COLO668 (cell line): ENCODE measurements around the gene FER.
"Not testable (repeated sequence)": the region's sequence is repeated elsewhere in the genome, so short reads cannot be mapped to it uniquely, and the experiment has no call there.

Experiments used
- DNase-seq: peaks from one replicate; lab custom pipeline; 2025; ENCODE audit not compliant: unreplicated experiment; lab: John Stamatoyannopoulos, UW

The FER gene

DNA sequence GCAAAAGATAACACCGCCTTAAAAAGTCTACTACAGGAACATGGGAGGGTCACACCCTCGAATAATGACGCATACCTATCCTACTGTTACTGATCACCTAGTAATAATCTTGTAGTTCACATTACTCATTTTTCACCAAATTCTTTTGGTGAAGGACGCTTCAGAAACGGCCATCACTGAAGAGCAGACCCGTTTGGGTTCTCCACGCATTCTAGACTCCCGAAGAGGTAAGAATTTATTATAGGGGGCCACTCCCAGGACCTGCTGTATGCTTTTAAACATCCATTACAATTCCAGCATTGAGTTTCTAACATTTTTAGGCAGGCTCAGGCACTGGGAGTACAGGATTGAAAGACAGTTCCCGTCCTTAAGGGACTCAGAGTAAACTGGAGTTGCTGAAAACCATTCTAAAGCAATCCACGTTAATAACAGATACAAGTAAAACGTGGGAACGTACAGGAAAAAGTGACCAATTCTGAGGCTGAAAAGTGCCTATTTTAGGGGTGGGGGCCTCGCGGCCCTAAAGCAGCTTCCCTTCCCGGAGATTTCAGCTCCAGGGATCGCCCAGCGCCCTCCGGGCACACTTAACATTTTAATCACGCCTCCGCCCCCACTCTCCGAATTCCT, at the start of gene FER:
FER (plus strand) TSS at position 124 of the 627 bp plus-strand sequence. CDS start 50,286 bp downstream, outside the sequence.
- DNase-seq: no peak

DNA sequence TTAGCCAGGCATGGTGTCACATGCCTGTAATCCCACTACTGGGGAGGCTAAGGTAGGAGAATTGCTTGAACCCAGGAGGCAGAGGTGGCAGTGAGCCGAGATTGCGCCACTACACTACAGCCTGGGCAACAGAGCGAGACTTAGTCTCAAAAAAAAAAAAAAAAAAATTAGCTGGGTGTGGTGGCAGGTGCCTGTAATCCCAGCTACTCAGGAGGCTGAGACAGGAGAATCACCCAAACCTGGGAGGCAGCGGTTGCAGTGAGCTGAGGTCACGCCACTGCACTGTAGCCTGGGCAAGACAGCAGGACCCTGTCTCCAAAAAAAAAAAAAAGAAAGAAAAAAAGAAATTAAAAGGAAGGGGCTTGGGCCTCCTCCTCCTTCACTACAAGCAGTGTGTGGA, 47.3 kb upstream of the FER start:
- not testable (repeated sequence) for DNase-seq

DNA sequence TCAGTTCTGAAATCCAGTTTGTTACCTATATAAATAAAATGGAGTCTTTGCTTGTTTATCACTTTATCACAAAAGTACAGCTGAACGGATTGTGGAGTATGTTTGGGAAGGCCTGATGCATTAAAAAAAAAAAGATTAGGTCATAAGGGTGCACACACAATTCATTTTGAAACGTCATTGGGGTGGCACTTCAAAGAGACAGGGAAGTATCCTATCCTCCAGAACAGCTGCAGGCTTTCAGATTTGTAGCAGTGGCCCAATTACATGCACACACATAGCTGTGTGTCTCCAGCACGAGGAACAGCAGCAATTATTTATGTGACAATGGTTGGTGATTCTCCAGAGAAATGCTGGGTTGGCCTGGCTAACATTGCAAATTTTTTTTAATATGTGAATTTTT, 46.8 kb upstream of the FER start:
- no peak for DNase-seq

- DNase-seq: no peak
Observed at GRCh38 chr5:108702546-108702945, 45.2 kb upstream of the FER start.

GRCh38 chr5:108703313-108703712, 44.4 kb upstream of the FER start:
- no peak for DNase-seq

DNA sequence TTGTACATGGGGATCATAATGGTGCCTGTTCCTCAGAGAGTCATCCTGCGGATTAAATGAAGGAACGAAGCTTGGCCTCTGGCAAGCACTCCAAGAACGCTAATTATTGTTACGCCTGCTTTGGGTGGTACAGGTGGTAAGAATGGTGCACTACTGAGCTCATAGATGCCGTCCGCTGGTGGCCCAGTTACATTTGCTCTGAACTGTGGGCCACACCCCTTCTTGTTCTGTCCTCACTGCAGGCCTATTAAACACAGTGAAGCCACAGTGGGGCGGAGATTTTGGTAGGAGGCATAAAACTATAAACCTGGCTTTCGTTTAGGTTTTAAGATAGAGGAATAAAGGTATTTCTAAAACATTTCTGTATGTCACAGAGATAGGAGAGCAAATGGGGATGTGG, 40.6 kb upstream of the FER start:
- no peak for DNase-seq

GRCh38 chr5:108711898-108712297, 35.8 kb upstream of the FER start:
- DNase-seq: no peak

- no peak for DNase-seq
Observed at GRCh38 chr5:108715408-108715807, 32.3 kb upstream of the FER start.

- no peak for DNase-seq
Observed at GRCh38 chr5:108720391-108720790, 27.3 kb upstream of the FER start.

- DNase-seq: peak; percentile 0
Observed at GRCh38 chr5:108726446-108727235, 21.1 kb upstream of the FER start.

- DNase-seq: peak; percentile 4
Observed at GRCh38 chr5:108727236-108727650, 20.5 kb upstream of the FER start.

DNA sequence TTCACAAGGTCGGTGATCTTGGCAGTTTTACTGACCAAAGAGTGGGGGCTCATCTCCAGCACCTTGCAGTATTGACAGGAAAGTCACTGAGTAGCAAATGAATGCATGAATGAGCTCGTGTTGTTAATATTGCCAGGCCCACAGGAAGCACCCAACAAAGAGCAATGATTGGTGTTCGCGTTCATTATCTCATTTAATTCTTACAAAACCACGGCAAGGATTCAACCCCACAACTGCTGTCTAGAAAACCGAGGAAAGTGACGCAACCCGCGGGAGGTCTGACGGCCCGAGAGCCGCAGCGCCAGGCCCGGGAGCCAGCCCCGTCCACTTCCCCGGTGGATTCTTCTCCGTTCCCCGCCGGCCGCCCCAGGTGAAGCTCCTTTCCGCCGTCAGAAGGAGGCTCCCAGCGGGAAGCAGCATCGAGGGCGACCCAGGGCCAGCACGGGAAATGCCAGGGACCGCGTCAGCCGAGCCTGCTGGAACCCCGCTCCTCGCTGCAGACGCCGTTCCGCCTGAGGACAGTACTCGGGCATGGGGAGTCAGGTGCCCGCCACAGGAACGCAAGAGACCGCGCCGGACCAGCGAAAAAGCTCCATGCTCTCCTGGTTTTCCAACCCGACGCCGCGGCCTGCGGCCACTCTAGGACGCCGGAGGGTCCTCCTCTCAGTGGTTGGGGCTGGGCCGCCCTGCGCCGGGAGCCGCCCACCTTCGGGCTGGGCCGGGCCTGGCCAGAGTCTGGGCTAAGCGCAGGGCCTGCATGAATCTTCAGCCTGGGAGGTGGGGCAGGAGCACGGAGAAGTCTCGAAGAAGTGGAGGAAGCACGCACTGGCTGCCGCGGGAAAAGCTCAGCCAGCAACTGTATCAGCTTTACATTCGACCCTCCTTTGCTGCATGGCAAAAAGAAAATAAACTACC, 19.8 kb upstream of the FER start:
- peak; percentile 76 for DNase-seq

DNA sequence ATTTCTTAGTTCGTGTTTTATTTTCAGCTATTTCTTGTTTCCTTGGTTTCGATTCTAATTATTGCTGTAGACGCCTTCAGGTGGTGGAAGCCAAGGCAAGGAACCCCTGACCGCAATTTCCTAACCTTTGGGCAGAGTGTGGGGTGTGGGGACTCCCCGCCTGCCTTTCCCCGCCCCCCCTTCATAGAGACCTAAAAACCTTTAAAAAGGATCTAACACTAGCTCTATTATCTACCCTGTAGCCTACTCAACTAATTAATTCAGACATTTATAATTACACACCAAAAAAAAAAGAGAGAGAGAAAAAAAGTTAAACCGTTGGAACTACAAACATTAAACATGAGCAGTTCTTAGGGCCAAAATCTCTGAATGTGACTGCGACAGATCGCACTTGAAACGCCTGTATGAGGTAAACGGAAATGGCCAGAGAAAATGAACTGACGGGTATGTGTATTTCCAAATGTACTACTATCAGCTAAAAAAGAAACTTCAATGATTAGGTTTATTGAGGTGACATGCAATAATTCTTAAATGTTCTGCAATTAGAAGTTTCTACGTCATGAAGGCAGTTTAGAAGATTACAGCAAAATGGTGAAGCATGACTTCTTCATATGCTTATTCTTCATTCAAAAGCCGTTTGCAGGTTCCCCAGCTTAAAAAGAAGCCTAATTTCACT, 19.0 kb upstream of the FER start:
- no peak for DNase-seq

DNA sequence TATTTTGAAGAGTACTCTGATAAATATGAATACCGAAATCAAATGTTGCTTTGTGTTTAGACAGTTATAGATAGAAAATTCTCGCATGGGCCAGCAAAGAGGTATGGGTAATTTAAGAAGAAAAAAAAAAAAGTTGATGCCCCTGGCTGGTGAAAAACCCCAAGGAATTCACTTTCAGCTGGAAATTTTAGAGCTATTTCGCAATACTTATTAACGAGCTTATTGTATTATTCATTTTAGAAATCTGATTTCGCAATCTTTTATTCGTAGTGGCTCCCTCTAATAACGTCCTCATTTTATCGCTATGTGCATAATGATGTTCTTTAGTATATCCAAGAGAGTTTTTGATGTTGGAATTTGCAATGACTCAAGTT, 18.5 kb upstream of the FER start:
- no peak for DNase-seq

GRCh38 chr5:108730617-108731340, 16.9 kb upstream of the FER start:
- DNase-seq: no peak

DNA sequence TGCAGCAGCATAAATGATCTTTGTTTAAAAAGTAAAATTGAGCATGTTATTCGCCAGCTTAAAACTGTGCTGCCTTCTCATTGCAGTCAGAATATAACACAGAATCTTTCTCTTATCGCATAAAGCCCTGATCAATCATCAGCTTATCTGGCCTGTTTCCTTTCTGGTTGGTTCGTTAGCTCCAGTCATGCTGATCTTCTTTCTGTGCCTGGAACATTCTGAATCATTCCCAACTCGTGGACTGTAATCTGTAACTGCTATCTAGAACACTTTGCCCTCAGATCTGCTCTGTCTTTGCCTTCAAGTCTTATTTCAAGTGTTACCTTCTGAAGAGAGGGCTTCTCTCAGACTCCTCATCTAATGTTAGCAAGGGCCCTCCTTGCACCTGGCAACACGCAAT, 11.9 kb upstream of the FER start:
- DNase-seq: no peak

GRCh38 chr5:108736855-108737254, 10.8 kb upstream of the FER start:
- no peak for DNase-seq

DNA sequence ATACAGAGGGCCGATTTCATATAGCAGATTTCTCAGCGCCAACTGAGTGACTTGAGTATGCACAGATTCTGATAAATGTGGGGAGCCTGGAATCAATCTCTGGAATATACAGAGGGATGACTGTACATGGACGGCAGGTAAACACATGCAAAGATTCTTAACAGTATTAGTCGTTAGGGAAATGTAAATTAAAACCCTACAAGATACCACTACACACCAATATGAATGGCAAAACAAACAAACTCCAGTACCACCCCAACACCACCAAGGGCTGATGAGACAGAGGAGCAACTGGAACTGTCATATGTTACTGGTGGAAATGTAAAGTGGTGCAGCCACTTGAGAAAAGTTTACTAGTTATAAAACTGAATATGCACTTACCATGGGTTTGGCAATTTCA, 8.3 kb upstream of the FER start:
- no peak for DNase-seq

DNA sequence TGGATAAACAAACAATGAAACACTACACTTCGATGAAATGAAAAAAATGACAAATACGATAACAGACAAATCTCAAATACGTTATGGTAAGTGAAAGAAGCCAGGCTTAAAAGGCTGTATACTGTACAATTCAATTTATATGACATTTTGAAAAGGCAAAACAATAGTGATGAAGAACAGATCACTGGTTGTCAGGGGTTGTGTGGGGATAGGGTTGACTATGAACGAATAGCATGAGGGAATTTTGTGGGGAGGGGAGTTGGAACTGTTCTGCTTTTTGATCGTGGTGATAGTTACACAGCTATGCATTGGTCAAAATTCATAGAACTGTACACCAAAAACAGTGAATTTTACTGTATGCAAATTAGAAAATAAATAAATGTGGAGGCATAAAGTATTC, 7.8 kb upstream of the FER start:
- no peak for DNase-seq

GRCh38 chr5:108743319-108743718, 4.4 kb upstream of the FER start:
- no peak for DNase-seq
